ENCODE data around the gene FAM200B. TPM values are rescaled to one million over a fixed set of nuclear protein-coding genes. Genes with fewer than 3 reads are reported as not detected.

FAM200B gene
- total RNA-seq, 3 donors from 2014 or later: 35.3 to 46.1 (median 38.9) TPM

DNA sequence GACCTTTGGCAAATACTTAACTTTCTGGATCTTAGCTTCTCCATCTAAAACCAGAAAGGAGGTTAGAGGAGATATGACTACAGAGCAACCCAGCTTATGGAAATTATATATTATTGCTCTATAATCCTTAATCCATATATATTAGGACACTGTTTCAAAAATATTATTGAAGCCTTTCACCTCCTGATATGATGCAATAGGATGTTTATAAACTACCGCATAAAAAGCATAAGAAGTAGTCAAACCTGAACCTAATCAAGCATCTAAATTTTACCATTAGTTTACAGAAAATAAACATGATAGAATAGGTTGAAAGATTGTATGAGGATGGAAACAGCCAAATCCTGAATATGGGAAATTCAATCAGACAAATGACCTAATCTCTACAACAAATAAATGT is 5.6 kb upstream of the FAM200B start:
- DNase-seq (no peak), ATAC-seq (no peak)
- Histone ChIP-seq H3K4me1 (ENCODE audit: low read depth) (no peaks in the 10 kb centered on the region), H3K36me3 (ENCODE audit: low read depth) (no peaks in the 10 kb centered on the region), H3K4me3 (no peak overlapping the region), H3K9me3 (no peaks in the 10 kb centered on the region)
- no peak for TF ChIP-seq CTCF (IDR thresholded peaks at IDR 0.05)
- intact Hi-C loops (cut with DNase I, micrococcal nuclease): no loop called here

- Histone ChIP-seq H3K9me3 (no peaks in the 10 kb centered on the region), H3K4me1 (ENCODE audit: low read depth) (no peaks in the 10 kb centered on the region), H3K4me3 (no peak overlapping the region), H3K36me3 (ENCODE audit: low read depth) (no peaks in the 10 kb centered on the region)
- DNase-seq (no peak), ATAC-seq (no peak)
- intact Hi-C loops (cut with DNase I, micrococcal nuclease): no loop called here
- TF ChIP-seq CTCF (IDR thresholded peaks at IDR 0.05): no peak
Measured at GRCh38 chr4:15676899-15677298, 4.7 kb upstream of the FAM200B start.

- no peaks in the 10 kb centered on the region for H3K9me3 ChIP-seq
- H3K36me3 ChIP-seq (ENCODE audit: low read depth): no peaks in the 10 kb centered on the region
- intact Hi-C loops (cut with DNase I, micrococcal nuclease): no loop called here
- peak in 1 of 3 donors; percentile 45 for DNase-seq
- no peak for TF ChIP-seq CTCF (IDR thresholded peaks at IDR 0.05)
- H3K4me1 ChIP-seq (ENCODE audit: low read depth): no peaks in the 10 kb centered on the region
- peak; percentile 39 for ATAC-seq
- H3K4me3 ChIP-seq: no peak overlapping the region
Measured at GRCh38 chr4:15677507-15677988, 4.1 kb upstream of the FAM200B start.

DNA sequence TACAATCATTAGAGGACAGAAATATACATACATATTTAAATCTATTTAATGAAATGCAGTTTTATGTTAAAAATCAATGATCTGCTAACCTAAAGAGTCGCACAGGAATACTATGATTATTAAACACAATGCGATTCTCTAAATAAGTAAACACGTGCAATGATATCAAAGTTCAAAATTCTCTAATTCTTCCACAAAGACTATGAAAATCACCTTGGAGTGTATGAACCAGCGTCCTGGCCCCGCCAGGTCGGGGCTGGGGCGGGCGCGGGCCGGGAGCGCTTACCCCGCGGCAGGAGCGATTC is 608 bp upstream of the FAM200B start:
- ATAC-seq: no peak
- no peak for TF ChIP-seq CTCF (IDR thresholded peaks at IDR 0.05)
- Histone ChIP-seq H3K4me1 (ENCODE audit: low read depth) (peaks cover 13% of the 10 kb centered on the region), H3K4me3 (peak overlapping the region; percentile 64), H3K36me3 (ENCODE audit: low read depth) (peaks cover under 1% of the 10 kb centered on the region), H3K9me3 (no peaks in the 10 kb centered on the region)
- no peak for DNase-seq
- intact Hi-C loops (cut with DNase I, micrococcal nuclease): no loop called here

DNA sequence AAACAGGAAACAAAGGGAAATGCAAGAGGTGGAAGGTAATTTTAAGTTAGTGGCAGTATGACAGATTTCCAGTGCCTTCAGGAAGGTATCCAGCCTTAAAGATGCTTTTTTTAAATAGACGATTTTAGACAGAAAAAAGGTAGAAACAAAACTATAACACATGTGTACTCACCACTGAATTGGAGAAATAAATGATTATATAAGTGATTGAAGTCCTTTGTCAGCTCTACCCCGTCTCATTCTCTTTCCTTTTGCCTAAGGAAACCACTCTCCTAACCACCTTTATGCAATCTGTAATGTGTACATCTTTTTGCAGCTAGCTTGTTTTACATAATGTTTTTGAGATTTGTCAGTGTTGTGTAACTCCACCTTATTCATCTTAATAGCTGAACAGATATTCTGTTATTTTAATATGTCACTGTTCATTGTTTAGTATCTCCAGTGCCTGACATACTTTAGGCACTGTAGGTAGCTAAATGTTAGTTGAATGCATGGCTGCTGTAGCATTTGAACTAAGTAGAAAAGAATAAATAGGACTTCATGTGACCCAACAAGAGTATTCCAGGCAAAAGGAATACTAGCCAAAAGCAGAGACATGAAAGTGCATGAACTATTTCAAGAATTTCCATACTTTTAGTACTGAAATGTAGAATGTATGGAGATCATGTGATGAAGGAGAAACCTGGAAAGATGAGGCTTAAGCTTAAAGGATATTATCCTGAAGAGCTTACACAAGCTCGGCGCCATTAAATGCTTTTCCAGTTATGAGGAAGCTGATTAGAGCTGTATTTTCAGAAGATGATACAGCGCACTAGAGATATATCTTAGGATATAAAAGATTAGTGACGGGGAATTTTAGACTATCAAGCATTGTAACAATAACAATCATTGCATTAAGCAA is 865 bp downstream of the FAM200B start:
- DNase-seq (no peak), ATAC-seq (no peak)
- Histone ChIP-seq H3K36me3 (ENCODE audit: low read depth) (peaks cover 6% of the 10 kb centered on the region), H3K9me3 (no peaks in the 10 kb centered on the region), H3K4me3 (peak overlapping the region; percentile 64), H3K4me1 (ENCODE audit: low read depth) (peaks cover 13% of the 10 kb centered on the region)
- intact Hi-C loops (cut with DNase I, micrococcal nuclease): no loop called here
- TF ChIP-seq CTCF (IDR thresholded peaks at IDR 0.05): no peak
